ENCODE results near the gene TMEM273. TPM values are rescaled to one million over a fixed set of nuclear protein-coding genes. Genes with fewer than 3 reads are reported as not detected.

The TMEM273 gene
- total RNA-seq, 1 donor from 2014 or later, result 0.39 TPM

DNA sequence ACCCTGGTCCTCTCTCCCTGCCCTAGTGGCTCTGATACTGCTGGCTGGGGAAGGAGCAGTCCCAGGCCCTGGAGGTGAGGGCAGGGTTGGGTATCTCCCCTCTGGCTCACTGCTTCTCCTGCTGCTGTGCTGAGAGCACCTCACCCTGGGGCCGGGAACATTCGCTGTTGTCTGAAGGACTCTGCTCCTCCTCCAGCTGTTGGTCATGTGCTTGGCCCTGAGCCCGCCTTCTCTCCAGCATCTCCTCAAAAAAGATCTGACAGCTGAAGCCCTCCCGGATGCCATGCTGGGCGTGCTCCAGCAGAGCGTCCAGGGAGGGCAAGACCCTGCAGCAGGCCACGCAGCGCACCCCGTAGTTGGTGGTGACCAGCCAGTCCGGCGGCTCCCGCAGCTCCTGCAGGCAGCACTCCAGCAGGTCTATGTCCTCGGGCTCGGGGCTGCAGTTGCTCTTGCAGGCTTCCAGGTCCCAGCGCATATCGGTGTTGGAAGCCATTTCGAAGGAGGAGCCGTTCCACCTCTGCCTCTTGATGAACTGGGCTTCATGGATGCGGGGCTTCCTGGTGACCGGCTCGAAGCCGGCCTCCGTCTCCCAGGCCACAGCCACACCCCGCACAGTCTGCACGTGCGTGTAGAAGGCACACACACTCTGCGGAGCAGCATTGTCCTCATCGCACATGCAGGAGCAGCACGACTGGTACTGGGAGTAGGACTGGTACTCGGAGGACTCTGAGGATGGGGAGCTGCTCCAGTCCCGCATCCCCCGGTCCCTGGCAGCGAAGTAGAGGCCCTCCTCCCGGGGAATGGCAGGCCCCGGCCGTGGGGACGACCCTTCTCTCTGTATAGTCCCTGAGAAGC, 56.5 kb downstream of the TMEM273 start:
- TF ChIP-seq, protein P1, sequence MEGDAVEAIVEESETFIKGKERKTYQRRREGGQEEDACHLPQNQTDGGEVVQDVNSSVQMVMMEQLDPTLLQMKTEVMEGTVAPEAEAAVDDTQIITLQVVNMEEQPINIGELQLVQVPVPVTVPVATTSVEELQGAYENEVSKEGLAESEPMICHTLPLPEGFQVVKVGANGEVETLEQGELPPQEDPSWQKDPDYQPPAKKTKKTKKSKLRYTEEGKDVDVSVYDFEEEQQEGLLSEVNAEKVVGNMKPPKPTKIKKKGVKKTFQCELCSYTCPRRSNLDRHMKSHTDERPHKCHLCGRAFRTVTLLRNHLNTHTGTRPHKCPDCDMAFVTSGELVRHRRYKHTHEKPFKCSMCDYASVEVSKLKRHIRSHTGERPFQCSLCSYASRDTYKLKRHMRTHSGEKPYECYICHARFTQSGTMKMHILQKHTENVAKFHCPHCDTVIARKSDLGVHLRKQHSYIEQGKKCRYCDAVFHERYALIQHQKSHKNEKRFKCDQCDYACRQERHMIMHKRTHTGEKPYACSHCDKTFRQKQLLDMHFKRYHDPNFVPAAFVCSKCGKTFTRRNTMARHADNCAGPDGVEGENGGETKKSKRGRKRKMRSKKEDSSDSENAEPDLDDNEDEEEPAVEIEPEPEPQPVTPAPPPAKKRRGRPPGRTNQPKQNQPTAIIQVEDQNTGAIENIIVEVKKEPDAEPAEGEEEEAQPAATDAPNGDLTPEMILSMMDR (IDR thresholded peaks at IDR 0.05; ENCODE audit: partially characterized antibody, unreplicated experiment), result no peak
- H3K9me3 Mint-ChIP-seq (ENCODE audit: unreplicated experiment), result peaks cover 8% of the 10 kb centered on the region
- H3K36me3 Mint-ChIP-seq (ENCODE audit: unreplicated experiment), result no peaks in the 10 kb centered on the region
- no peak overlapping the region for H3K4me3 Mint-ChIP-seq (ENCODE audit: unreplicated experiment)
- peaks cover 4% of the 10 kb centered on the region for H3K4me1 Mint-ChIP-seq (ENCODE audit: low read depth, unreplicated experiment)
- H3K27ac Mint-ChIP-seq (ENCODE audit: unreplicated experiment), result no peak overlapping the region
- no peak for DNase-seq
- H3K27me3 Mint-ChIP-seq (ENCODE audit: unreplicated experiment), result no peaks in the 10 kb centered on the region

DNA sequence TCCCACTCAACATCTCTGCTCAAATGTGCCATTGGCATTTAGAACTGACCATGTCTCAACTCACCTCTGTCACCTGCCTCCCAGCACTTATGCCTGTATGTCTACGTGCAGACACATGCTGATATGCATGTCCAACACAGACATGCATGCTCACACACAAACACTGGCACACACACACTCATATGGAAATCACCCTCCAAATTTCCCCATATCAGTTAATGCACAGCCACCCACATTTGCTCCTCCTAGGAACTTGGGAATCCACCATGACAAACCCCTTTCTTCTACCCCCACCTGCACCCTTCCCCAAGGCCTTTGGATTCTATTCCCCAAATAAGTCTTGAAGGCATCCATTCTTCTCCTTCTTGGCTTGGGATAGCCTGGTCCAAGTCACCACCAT, 58.8 kb downstream of the TMEM273 start:
- TF ChIP-seq, protein P1 (IDR thresholded peaks at IDR 0.05; ENCODE audit: partially characterized antibody, unreplicated experiment), result no peak
- Mint-ChIP-seq H3K4me3 (ENCODE audit: unreplicated experiment) (no peak overlapping the region), H3K4me1 (ENCODE audit: low read depth, unreplicated experiment) (peaks cover 4% of the 10 kb centered on the region), H3K36me3 (ENCODE audit: unreplicated experiment) (no peaks in the 10 kb centered on the region), H3K27me3 (ENCODE audit: unreplicated experiment) (no peaks in the 10 kb centered on the region), H3K9me3 (ENCODE audit: unreplicated experiment) (peaks cover 2% of the 10 kb centered on the region), H3K27ac (ENCODE audit: unreplicated experiment) (no peak overlapping the region)
- DNase-seq, result no peak

DNA sequence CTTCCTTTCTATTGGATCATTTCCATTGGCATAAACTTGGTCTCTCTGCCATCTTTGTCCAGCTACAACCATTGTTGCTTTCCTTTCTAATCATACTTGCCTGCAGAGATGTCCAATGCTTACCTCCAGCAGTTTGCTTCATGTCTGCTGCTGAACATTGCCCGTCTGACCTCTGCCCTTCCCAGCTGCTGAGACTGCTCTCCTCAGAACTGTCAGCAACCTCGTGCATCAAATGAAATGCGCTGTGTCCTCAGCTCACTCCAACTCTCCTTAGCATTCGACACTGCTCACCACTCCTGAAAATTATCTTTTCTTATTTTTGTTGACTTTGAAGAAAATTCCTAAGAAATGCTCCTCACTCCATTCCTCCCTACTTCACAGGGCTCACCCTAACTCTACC, 59.3 kb downstream of the TMEM273 start:
- TF ChIP-seq, protein P1 (IDR thresholded peaks at IDR 0.05; ENCODE audit: partially characterized antibody, unreplicated experiment), result no peak
- DNase-seq, result no peak
- H3K27ac Mint-ChIP-seq (ENCODE audit: unreplicated experiment), result no peak overlapping the region
- H3K36me3 Mint-ChIP-seq (ENCODE audit: unreplicated experiment), result no peaks in the 10 kb centered on the region
- peaks cover 2% of the 10 kb centered on the region for H3K9me3 Mint-ChIP-seq (ENCODE audit: unreplicated experiment)
- H3K4me1 Mint-ChIP-seq (ENCODE audit: low read depth, unreplicated experiment), result no peaks in the 10 kb centered on the region
- no peak overlapping the region for H3K4me3 Mint-ChIP-seq (ENCODE audit: unreplicated experiment)
- H3K27me3 Mint-ChIP-seq (ENCODE audit: unreplicated experiment), result no peaks in the 10 kb centered on the region

DNA sequence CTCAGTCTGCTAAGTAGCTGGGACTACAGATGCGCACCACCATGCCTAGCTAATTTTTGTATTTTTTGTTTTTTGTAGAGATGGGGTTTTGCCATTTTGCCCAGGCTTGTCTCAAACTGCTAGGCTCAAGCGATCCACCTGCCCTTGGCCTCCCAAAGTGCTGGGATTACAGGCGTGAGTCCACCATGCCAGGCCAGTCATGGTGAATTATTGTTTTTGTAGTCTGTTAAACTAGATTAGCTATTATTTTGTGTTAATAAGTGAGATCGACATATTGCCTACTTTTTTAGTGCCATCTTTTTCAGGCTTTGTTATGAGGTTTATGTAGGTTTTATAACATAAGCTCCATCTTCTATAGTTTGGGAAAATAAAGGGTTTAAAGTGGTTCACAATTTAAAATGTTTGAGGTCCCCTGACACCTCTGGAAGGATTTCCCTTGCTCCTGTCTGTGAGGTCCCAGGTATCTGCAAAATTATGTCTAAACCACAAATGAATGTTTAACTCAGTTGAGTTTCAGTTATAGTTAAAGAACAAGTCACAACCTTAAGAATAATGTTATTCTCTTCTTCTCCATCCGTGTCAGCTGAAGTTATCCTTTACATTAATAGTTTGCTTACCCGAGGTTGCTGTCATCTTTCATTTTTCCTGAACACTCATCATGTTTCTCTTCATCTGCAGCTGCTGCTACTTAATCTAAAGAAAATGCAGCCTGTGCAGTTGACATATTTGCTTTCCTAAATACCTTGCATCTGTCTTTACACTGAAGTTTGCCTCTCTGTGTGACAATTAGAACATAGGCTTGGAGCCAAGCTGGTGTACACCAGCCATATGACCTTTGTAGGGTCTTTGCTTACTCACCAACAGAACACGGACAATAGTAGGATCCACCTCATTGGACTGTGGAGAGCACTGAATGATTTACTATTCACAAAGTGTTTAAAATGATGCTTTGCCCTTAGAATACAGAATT, 63.9 kb downstream of the TMEM273 start:
- no peak overlapping the region for H3K4me3 Mint-ChIP-seq (ENCODE audit: unreplicated experiment)
- TF ChIP-seq, protein P1 (IDR thresholded peaks at IDR 0.05; ENCODE audit: partially characterized antibody, unreplicated experiment), result no peak
- no peak for DNase-seq
- H3K9me3 Mint-ChIP-seq (ENCODE audit: unreplicated experiment), result no peaks in the 10 kb centered on the region
- H3K27me3 Mint-ChIP-seq (ENCODE audit: unreplicated experiment), result no peaks in the 10 kb centered on the region
- peaks cover 5% of the 10 kb centered on the region for H3K36me3 Mint-ChIP-seq (ENCODE audit: unreplicated experiment)
- H3K4me1 Mint-ChIP-seq (ENCODE audit: low read depth, unreplicated experiment), result no peaks in the 10 kb centered on the region
- no peak overlapping the region for H3K27ac Mint-ChIP-seq (ENCODE audit: unreplicated experiment)
